SK-N-SH treated with all-trans-retinoic acid at 6 μM for 48 hours (cell line): Measurements from ENCODE around the gene MAP3K3.

Experiments
- ATAC-seq: fragments of 200-7000 bp; cut with Tn5 transposase; 3 replicates; pipeline ENCODE4 v1.9.1; 2020; ENCODE audit warnings: mild to moderate bottlenecking, moderate library complexity
- ARNTL ChIP-seq: fragments of 450-650 bp; formaldehyde crosslinking; IDR thresholded peaks from 2 replicates; pipeline ENCODE4 v1.5.0; 2020; ENCODE audit warnings: low read depth, mild to moderate bottlenecking, moderate library complexity, borderline replicate concordance
- BACH2 ChIP-seq: fragments of 250-450 bp; sonication (Bioruptor Pico); IDR thresholded peaks from 2 replicates; pipeline ENCODE4 v1.9.0; 2021; ENCODE audit warnings: mild to moderate bottlenecking, borderline replicate concordance
- CSDC2 ChIP-seq: fragments of 250-450 bp; sonication (Bioruptor Pico); IDR thresholded peaks from 2 replicates; pipeline ENCODE4 v1.5.0; 2020; ENCODE audit warnings: mild to moderate bottlenecking, moderate library complexity
- ESRRG ChIP-seq: fragments of 250-450 bp; sonication (Bioruptor Pico); IDR thresholded peaks from 2 replicates; pipeline ENCODE4 v1.6.1; 2021; ENCODE audit warnings: mild to moderate bottlenecking
- GLIS3 ChIP-seq: fragments of 250-450 bp; sonication (Bioruptor Pico); IDR thresholded peaks from 2 replicates; pipeline ENCODE4 v1.5.0; 2020; ENCODE audit warnings: mild to moderate bottlenecking, moderate library complexity
- OSR1 ChIP-seq: fragments of 250-450 bp; sonication (Bioruptor Pico); IDR thresholded peaks from 2 replicates; pipeline ENCODE4 v1.8.0; 2022; ENCODE audit warnings: moderate library complexity, mild to moderate bottlenecking, inconsistent platforms
- PPARA ChIP-seq: fragments of 250-450 bp; sonication (Bioruptor Pico); IDR thresholded peaks from 2 replicates; pipeline ENCODE4 v1.5.0; 2020; ENCODE audit warnings: mild to moderate bottlenecking, borderline replicate concordance
- RARB ChIP-seq: fragments of 250-450 bp; sonication (Bioruptor Pico); IDR thresholded peaks from 2 replicates; pipeline ENCODE4 v1.8.0; 2021; ENCODE audit warnings: mild to moderate bottlenecking, moderate library complexity
- SNAI2 ChIP-seq: fragments of 250-450 bp; sonication (Bioruptor Pico); IDR thresholded peaks from 2 replicates; pipeline ENCODE4 v1.5.0; 2020; ENCODE audit warnings: mild to moderate bottlenecking, moderate library complexity
- TOX ChIP-seq: fragments of 250-450 bp; sonication (Bioruptor Pico); IDR thresholded peaks from 2 replicates; pipeline ENCODE4 v1.8.0; 2021; ENCODE audit warnings: mild to moderate bottlenecking, moderate library complexity, borderline replicate concordance
- ZC3H10 ChIP-seq: fragments of 250-450 bp; sonication (Bioruptor Pico); IDR thresholded peaks from 2 replicates; pipeline ENCODE4 v1.5.1; 2021; ENCODE audit warnings: mild to moderate bottlenecking, moderate library complexity
- ZFP3 ChIP-seq: fragments of 250-450 bp; sonication (Bioruptor Pico); IDR thresholded peaks from 2 replicates; pipeline ENCODE4 v1.5.0; 2020; ENCODE audit warnings: mild to moderate bottlenecking, moderate library complexity
- ZNF565 ChIP-seq: fragments of 450-650 bp; formaldehyde crosslinking; conservative IDR thresholded peaks from 2 replicates; pipeline ENCODE4 v1.5.0; 2020; ENCODE audit warnings: low read depth, mild to moderate bottlenecking, moderate library complexity
- ZNF70 ChIP-seq: fragments of 450-650 bp; formaldehyde crosslinking; IDR thresholded peaks from 2 replicates; pipeline ENCODE4 v1.5.0; 2020; ENCODE audit warnings: mild to moderate bottlenecking, moderate library complexity
- ZNF8 ChIP-seq: fragments of 450-650 bp; formaldehyde crosslinking; IDR thresholded peaks from 2 replicates; pipeline ENCODE4 v1.5.0; 2020; ENCODE audit warnings: mild to moderate bottlenecking, moderate library complexity
- TF ChIP-seq, protein P1 (sequence below): fragments of 250-450 bp; sonication (Bioruptor Pico); IDR thresholded peaks from 2 replicates; pipeline ENCODE4 v1.5.1; 2021; ENCODE audit warnings: mild to moderate bottlenecking, moderate library complexity
- TF ChIP-seq, protein P2 (sequence below): fragments of 250-450 bp; sonication (Bioruptor Pico); IDR thresholded peaks from 2 replicates; pipeline ENCODE4 v1.5.1; 2020; ENCODE audit warnings: low read depth, mild to moderate bottlenecking, moderate library complexity
- TF ChIP-seq, protein P3 (sequence below): fragments of 250-450 bp; sonication (Bioruptor Pico); IDR thresholded peaks from 2 replicates; pipeline ENCODE4 v1.8.0; 2020; ENCODE audit warnings: mild to moderate bottlenecking, moderate library complexity, borderline replicate concordance
- TF ChIP-seq, protein P4 (sequence below): fragments of 250-450 bp; sonication (Bioruptor Pico); IDR thresholded peaks from 2 replicates; pipeline ENCODE4 v1.8.0; 2021; ENCODE audit warnings: low read depth, mild to moderate bottlenecking, moderate library complexity, borderline replicate concordance
- TF ChIP-seq, protein P5 (sequence below): fragments of 250-450 bp; sonication (Bioruptor Pico); IDR thresholded peaks from 2 replicates; pipeline ENCODE4 v1.5.0; 2020; ENCODE audit warnings: mild to moderate bottlenecking, moderate library complexity

Gene MAP3K3

DNA sequence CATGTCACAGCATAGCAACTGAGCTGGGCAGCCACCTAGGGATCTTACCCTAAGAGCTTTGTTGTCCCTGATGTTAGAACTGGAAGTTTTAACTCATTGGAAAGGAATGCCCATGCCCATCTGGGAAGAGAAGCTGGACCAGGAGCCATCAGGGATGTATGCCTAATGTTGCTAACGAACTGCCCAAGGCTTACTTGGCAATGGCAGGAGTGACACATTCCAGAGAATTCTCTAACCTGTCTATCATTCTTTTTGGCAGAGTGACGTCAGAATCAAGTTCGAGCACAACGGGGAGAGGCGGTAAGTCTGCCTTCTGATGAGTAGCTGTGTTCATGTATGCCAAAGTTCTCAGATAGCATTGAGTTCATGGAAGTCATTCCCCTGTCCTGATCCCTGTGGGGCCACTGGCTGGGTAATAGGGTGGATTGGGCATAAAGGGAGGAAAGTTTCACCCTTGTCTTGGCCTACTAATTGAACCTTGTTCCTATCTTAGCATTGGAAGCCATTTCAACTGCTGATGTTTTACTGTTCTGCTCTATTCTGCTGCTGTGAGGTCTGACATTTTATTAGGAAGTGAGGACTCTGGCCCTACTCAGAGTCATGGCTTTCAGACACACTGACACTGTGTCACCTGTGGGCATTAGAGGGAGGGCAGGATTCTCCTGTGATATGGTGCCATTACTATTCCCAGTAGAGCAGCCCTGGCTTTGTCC, 23.7 kb downstream of the MAP3K3 start (continued):
- TF ChIP-seq, protein P1, sequence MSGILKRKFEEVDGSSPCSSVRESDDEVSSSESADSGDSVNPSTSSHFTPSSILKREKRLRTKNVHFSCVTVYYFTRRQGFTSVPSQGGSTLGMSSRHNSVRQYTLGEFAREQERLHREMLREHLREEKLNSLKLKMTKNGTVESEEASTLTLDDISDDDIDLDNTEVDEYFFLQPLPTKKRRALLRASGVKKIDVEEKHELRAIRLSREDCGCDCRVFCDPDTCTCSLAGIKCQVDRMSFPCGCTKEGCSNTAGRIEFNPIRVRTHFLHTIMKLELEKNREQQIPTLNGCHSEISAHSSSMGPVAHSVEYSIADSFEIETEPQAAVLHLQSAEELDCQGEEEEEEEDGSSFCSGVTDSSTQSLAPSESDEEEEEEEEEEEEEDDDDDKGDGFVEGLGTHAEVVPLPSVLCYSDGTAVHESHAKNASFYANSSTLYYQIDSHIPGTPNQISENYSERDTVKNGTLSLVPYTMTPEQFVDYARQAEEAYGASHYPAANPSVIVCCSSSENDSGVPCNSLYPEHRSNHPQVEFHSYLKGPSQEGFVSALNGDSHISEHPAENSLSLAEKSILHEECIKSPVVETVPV (CRISPR knock-in tag), result no peak

DNA sequence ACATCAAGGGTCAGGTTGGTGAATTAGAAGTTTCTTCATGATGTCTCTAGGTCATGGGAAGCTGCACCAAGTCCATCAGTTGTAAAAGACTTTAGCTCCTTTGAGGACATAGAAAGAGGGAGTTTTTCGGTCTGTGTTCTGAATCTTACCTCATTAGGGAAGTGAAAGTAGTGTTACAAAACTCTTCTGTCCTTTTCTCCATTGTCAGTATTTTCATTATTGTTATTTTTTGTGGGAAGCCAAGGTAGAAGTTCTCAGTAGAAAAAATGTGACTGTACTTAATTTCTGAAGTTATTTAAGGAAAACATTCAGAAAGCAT, 24.2 kb downstream of the MAP3K3 start:
- no peak for ATAC-seq
- TF ChIP-seq, protein P2, sequence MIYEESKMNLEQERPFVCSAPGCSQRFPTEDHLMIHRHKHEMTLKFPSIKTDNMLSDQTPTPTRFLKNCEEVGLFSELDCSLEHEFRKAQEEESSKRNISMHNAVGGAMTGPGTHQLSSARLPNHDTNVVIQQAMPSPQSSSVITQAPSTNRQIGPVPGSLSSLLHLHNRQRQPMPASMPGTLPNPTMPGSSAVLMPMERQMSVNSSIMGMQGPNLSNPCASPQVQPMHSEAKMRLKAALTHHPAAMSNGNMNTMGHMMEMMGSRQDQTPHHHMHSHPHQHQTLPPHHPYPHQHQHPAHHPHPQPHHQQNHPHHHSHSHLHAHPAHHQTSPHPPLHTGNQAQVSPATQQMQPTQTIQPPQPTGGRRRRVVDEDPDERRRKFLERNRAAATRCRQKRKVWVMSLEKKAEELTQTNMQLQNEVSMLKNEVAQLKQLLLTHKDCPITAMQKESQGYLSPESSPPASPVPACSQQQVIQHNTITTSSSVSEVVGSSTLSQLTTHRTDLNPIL (CRISPR knock-in tag), result no peak
- TF ChIP-seq ZNF8 (CRISPR knock-in tag) (no peak), GLIS3 (no peak), PPARA (no peak), ARNTL (CRISPR knock-in tag) (no peak), ZFP3 (CRISPR knock-in tag) (no peak), ZC3H10 (CRISPR knock-in tag) (no peak), CSDC2 (CRISPR knock-in tag) (no peak), BACH2 (CRISPR knock-in tag) (no peak), OSR1 (CRISPR knock-in tag) (no peak), RARB (CRISPR knock-in tag) (no peak), ZNF70 (CRISPR knock-in tag) (no peak), ZNF565 (CRISPR knock-in tag) (no peak), TOX (no peak), ESRRG (CRISPR knock-in tag) (no peak), SNAI2 (CRISPR knock-in tag) (no peak)
- TF ChIP-seq, protein P3, sequence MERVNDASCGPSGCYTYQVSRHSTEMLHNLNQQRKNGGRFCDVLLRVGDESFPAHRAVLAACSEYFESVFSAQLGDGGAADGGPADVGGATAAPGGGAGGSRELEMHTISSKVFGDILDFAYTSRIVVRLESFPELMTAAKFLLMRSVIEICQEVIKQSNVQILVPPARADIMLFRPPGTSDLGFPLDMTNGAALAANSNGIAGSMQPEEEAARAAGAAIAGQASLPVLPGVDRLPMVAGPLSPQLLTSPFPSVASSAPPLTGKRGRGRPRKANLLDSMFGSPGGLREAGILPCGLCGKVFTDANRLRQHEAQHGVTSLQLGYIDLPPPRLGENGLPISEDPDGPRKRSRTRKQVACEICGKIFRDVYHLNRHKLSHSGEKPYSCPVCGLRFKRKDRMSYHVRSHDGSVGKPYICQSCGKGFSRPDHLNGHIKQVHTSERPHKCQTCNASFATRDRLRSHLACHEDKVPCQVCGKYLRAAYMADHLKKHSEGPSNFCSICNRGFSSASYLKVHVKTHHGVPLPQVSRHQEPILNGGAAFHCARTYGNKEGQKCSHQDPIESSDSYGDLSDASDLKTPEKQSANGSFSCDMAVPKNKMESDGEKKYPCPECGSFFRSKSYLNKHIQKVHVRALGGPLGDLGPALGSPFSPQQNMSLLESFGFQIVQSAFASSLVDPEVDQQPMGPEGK (CRISPR knock-in tag), result no peak
- TF ChIP-seq, protein P1 (CRISPR knock-in tag), result no peak
- TF ChIP-seq, protein P4, sequence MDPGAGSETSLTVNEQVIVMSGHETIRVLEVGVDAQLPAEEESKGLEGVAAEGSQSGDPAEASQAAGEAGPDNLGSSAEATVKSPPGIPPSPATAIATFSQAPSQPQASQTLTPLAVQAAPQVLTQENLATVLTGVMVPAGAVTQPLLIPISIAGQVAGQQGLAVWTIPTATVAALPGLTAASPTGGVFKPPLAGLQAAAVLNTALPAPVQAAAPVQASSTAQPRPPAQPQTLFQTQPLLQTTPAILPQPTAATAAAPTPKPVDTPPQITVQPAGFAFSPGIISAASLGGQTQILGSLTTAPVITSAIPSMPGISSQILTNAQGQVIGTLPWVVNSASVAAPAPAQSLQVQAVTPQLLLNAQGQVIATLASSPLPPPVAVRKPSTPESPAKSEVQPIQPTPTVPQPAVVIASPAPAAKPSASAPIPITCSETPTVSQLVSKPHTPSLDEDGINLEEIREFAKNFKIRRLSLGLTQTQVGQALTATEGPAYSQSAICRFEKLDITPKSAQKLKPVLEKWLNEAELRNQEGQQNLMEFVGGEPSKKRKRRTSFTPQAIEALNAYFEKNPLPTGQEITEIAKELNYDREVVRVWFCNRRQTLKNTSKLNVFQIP (CRISPR knock-in tag), result no peak
- TF ChIP-seq, protein P5, sequence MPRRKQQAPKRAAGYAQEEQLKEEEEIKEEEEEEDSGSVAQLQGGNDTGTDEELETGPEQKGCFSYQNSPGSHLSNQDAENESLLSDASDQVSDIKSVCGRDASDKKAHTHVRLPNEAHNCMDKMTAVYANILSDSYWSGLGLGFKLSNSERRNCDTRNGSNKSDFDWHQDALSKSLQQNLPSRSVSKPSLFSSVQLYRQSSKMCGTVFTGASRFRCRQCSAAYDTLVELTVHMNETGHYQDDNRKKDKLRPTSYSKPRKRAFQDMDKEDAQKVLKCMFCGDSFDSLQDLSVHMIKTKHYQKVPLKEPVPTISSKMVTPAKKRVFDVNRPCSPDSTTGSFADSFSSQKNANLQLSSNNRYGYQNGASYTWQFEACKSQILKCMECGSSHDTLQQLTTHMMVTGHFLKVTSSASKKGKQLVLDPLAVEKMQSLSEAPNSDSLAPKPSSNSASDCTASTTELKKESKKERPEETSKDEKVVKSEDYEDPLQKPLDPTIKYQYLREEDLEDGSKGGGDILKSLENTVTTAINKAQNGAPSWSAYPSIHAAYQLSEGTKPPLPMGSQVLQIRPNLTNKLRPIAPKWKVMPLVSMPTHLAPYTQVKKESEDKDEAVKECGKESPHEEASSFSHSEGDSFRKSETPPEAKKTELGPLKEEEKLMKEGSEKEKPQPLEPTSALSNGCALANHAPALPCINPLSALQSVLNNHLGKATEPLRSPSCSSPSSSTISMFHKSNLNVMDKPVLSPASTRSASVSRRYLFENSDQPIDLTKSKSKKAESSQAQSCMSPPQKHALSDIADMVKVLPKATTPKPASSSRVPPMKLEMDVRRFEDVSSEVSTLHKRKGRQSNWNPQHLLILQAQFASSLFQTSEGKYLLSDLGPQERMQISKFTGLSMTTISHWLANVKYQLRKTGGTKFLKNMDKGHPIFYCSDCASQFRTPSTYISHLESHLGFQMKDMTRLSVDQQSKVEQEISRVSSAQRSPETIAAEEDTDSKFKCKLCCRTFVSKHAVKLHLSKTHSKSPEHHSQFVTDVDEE (CRISPR knock-in tag), result no peak
